ENCODE results near the gene BRF1. TPM values are rescaled to one million over a fixed set of nuclear protein-coding genes. Genes with fewer than 3 reads are reported as not detected.

The BRF1 gene
- 77.4 TPM for total RNA-seq

GRCh38 chr14:105300542-105301102 lies at the start of gene BRF1:
Gene BRF1 (minus strand): TSS chr14:105301001. CDS start chr14:105300629, 372 bp downstream.

GRCh38 chr14:105314287-105315200 lies 13.7 kb upstream of the BRF1 start, which contains the start of gene PACS2:
Gene PACS2 (plus strand): TSS chr14:105314748. CDS start chr14:105314919, 171 bp downstream.

GRCh38 chr14:105248368-105249181 lies 52.2 kb downstream of the BRF1 start, which contains the start of gene BTBD6:
Gene BTBD6 (plus strand): TSS chr14:105248533. CDS start chr14:105248712, 179 bp downstream.

GRCh38 chr14:105180592-105181548 lies 119.9 kb downstream of the BRF1 start, which contains the start of gene NUDT14:
Gene NUDT14 (minus strand): TSS chr14:105181312. CDS start chr14:105181209, 103 bp downstream.

GRCh38 chr14:105168496-105168978 lies 132.3 kb downstream of the BRF1 start, which contains the start of gene JAG2:
Gene JAG2 (minus strand): TSS chr14:105168776. CDS start chr14:105168420, 356 bp downstream.

Other genes starting within 250 kb of the BRF1 start
- 0.66 TPM for gene GPR132, start 235.6 kb downstream of the BRF1 start, total RNA-seq
- 22.8 TPM for gene JAG2, start 132.2 kb downstream of the BRF1 start, total RNA-seq
- gene NUDT14, start 119.7 kb downstream of the BRF1 start, total RNA-seq, result 26.2 TPM
- gene BTBD6, start 52.5 kb downstream of the BRF1 start, total RNA-seq, result 48.7 TPM
- gene PACS2, start 13.7 kb upstream of the BRF1 start, total RNA-seq, result 90.1 TPM
- 1.6 TPM for gene TEX22, start 97.5 kb upstream of the BRF1 start, total RNA-seq
- 79.2 TPM for gene MTA1, start 118.8 kb upstream of the BRF1 start, total RNA-seq
- gene CRIP2, start 173.8 kb upstream of the BRF1 start, total RNA-seq, result 71.6 TPM
- gene CRIP1, start 185.9 kb upstream of the BRF1 start, total RNA-seq, result 18.5 TPM
- gene TEDC1, start 190.2 kb upstream of the BRF1 start, total RNA-seq, result 9.5 TPM
- 13.7 TPM for gene TMEM121, start 225.6 kb upstream of the BRF1 start, total RNA-seq